Stimulated activated CD4-positive, alpha-beta T cell treated with anti-CD3 and anti-CD28 coated beads, Interleukin-12 subunit alpha, Interleukin-12 subunit beta, amount 100 ng/mL, for 24 hours (primary cell): ENCODE measurements around the gene HOXA5.

Experiments used
- DNase-seq, 2 experiments: peaks; one replicate each; pipeline ENCODE4 v3.0.0-alpha.2; 2020; ENCODE audit warnings: low read depth in 2 of 2

The HOXA5 gene

DNA sequence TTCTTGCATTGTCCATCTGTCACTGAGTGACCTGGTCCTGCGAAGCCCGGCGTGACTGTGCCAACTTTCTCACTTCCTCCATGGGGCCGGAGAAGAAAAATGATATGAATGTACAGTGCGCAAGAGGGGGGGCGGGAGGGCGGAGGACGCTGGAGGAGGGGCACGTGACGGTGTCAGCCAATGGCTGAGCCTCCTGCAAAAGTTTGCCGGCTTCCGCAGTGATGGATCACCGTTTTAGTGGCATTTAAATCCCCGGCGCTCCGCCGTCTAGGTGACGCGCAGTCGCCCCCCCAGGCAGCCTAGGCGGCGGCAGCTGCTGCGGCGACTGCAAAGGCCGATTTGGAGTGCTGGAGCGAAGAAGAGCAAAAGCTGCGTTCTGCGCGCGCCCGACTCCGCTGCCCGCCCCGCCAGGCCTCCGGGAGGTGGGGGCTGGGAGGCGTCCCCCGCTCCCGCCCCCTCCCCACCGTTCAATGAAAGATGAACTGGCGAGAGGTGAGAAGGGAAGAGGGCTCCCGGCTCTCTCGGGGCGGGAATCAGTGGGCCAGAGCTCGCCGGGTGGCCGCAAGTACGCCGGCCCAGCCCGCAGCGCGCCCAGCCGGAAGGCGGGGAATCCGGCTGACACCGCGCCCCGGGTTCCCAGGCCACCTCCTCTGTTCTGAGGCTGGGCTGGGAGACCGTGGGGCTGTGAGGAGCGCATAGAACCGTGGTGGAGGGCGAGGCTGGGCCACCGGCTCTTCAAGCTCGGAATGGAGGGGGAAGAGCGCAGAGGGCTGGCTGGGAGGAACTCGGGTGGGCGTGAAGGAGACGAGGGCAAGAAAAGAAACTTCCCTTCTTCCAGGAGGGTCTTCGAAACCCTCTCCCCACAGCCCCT, 47.3 kb downstream of the HOXA5 start, which contains the start of gene HOXA1:
TSS of gene HOXA1 (minus strand) at position 104 of the 871 bp plus-strand sequence. CDS start at position 16, 88 bp downstream.
- DNase-seq = peak; percentile 45 to 57

DNA sequence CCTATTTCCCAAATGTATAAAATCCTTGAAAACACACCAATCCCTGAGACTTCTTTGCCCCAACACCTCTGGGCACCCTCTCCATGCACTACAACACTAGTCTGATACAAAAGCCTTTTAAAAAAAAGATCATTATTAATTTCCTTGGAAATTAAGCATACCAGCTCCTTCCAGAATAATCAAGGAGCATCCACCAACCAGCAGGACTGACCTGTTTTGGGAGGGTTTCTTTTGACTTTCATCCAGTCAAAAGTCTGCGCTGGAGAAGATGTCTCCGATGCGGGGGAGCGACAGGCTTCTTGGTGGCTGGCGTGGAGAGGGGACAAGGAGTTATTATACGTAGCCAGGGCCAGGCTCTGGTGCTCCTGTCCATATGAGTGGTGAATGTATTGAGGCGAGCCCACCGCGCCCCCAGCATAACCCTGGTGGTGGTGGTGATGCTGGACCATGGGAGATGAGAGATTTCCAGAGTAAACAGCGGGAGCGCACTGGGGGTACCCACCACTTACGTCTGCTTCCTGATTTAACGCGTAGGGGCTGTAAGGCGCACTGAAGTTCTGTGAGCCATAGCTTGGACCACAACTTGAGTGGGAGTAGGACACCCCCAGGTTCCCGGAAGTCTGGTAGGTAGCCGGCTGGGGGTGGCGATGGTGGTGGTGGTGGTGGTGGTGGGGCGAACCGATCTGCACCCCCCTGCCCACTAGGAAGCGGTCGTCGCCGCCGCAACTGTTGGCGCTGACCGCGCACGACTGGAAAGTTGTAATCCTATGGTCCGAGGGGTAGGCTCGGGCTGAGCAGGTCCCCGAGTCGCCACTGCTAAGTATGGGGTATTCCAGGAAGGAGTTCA, 48.2 kb downstream of the HOXA5 start:
- no peak for DNase-seq

DNA sequence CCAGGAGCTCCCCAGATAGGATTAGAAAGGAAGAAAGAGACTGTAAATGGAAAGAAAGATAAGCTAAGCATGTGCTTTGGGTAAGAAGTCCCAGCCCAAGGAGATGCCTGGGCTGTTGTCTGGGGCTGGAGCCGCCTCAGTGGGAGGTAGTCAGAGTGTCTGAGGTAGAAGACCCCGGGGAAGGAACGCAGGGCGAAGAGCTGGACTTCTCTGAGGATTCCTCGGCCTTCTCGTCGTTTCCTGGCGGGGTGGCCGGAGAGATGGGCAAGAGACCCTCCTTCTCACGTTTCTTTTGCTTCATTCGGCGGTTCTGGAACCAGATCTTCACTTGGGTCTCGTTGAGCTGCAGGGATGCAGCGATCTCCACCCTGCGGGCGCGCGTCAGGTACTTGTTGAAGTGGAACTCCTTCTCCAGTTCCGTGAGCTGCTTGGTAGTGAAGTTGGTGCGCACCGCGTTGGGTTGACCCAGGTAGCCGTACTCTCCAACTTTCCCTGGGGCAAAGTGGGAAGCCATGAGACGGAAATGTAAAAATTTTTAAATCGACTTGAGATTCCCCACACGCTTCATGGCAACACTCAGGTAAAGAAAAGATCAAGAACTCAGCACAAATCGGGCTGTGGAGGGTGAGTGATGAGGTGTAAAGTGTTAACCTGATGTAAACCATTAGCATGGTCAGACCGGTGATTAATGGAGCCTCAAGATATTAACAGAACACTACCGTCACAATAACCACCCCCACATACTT, 49.0 kb downstream of the HOXA5 start:
- DNase-seq = no peak

DNA sequence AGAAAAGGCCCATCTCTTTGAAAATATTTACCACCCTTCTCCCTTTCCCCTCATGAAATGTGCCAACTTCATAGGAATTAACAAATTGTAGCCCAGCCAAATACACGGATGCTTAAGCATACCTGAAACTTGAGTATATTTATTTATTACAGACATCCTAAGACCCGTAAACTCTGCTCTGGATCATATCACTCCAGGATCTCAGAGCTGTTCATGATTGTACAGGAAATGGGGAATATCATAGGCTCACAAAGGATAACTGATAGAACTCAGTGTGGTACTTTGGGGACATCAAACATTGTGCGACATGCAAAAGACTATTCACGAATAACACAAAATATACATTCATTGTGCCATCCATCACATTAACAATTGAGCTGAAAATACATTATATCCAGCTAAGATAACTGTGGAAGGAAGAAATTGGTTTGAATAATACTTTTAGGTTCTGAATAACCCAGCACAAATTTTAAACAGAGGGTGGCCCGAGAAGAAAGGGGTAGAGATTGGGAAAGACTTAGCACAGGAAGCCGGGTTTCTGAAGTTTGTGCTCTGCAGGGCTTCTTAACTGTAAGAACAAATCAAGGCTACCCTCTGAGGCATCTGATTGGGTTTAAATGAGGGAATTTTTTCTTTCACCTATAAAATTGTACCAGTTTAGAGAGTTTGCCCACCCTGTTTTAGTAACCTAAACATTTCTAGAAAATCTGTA, 50.1 kb downstream of the HOXA5 start:
- no peak for DNase-seq

DNA sequence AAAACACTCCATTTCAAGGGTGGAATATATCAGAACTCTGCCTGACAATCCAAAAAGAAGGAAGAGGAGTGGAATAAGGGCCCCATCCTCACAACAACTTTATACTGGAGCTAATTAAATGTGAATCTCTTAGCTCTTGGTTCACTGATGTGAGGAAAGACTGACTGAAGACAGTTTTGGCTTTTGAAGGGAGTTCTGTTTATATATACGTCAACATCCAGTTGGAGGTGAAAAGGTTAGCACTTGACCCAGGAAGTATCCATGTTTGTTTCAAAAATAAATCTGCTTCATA, 50.7 kb downstream of the HOXA5 start:
- no peak for DNase-seq

DNA sequence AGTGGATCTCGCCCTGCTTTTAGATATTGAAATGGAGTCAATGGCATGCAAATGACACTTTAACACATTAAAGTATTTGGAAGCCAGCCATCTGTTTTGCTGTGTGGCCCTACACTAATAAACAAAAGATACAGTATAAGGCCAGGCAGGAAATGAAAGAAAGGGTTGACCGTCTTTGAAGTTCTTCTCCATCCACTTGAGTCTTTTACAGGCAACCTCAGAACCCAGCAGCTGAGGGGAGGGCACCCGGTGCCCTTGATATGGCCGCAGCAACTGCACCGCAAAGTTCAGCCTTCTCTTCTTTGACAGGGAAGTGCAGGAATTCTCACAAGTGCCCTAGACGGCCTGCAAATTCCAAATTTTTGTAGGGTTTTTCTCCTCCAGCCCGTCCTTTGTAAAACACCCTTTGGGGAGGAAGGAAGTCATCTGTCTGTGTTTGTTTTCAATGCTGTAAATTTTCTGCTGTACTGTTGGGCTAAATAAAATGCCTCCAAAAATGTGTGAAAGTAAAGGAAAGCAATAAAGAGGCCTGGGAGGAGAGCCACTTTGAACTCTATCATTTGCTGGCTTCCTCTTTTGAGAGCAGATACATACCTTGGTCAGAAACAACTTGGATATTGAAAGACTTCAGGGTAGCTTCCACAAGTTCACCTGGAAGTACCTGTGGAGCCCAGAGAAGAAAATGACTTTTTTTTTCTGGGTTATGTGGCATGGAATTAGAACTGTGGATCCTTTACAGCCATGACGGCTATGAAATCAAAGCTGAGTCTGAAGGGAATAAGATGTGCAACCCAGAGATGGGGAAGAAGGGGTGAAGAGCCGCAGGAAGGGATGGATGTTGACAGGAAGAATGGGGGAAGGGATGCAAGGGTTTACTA, 51.3 kb downstream of the HOXA5 start:
- no peak for DNase-seq

DNA sequence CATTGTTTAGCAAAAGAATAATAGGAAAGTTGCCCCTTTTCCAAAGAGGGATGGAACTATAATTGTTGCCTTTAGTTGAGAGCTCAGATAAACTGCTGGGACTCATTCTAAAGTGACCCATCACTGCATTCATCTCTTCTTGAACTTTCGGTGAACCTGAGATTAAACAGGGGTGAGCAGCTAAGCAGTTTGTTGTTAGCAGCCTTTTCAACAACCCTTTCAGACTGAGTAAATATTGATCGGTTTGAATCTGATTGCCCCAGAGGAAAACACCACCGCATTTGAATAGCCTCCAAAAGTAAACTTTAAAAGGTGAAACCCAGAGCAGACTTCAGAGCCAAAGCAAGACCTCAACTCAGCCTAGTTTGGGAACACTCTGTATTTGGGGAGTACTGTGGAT, 52.4 kb downstream of the HOXA5 start:
- no peak for DNase-seq
